MM.1S (cell line): ENCODE measurements around the gene PTPRA.

Source experiments
- DNase-seq: peaks from one replicate; pipeline ENCODE4 v3.0.0-alpha.2; 2015
- H2AFZ ChIP-seq: fragments of 300-600 bp; sonication (generic); 2 replicates; pipeline ENCODE4 v1.6.0; 2016; ENCODE audit warnings: antibody characterized with exemption, low read length
- H3F3A ChIP-seq: fragments of 300-600 bp; sonication (generic); 2 replicates; pipeline ENCODE4 v1.6.1; 2016; ENCODE audit warnings: mild to moderate bottlenecking, antibody characterized with exemption, low read length, moderate library complexity, mixed read lengths; ENCODE audit not compliant: insufficient read depth
- H3K27ac ChIP-seq: fragments of 300-600 bp; sonication (generic); 2 replicates; pipeline ENCODE4 v1.5.1; 2016; ENCODE audit warnings: mild to moderate bottlenecking, low read length
- H3K27me3 ChIP-seq: fragments of 300-600 bp; sonication (generic); replicated peaks from 2 replicates; pipeline ENCODE4 v1.6.0; 2016; ENCODE audit warnings: low read length; ENCODE audit not compliant: insufficient read depth
- H3K36me3 ChIP-seq: fragments of 300-600 bp; sonication (generic); replicated peaks from 2 replicates; pipeline ENCODE4 v1.6.1; 2016; ENCODE audit warnings: mild to moderate bottlenecking, low read length, mixed read lengths; ENCODE audit not compliant: insufficient read depth
- H3K4me1 ChIP-seq: fragments of 300-600 bp; sonication (generic); 2 replicates; pipeline ENCODE4 v1.6.1; 2016; ENCODE audit warnings: low read length, mixed read lengths
- H3K4me2 ChIP-seq: fragments of 300-600 bp; sonication (generic); 2 replicates; pipeline ENCODE4 v1.6.0; 2016; ENCODE audit warnings: low read depth, low read length
- H3K4me3 ChIP-seq: fragments of 300-600 bp; sonication (generic); 2 replicates; pipeline ENCODE4 v1.5.1; 2016; ENCODE audit warnings: low read length, mixed read lengths
- H3K79me2 ChIP-seq: fragments of 300-600 bp; sonication (generic); 2 replicates; pipeline ENCODE4 v1.6.1; 2016; ENCODE audit warnings: mixed run types, low read length, mixed read lengths
- H3K9ac ChIP-seq: fragments of 300-600 bp; sonication (generic); 2 replicates; pipeline ENCODE4 v1.6.1; 2016; ENCODE audit warnings: low read length, mixed read lengths
- H3K9me2 ChIP-seq: fragments of 300-600 bp; sonication (generic); replicated peaks from 2 replicates; pipeline ENCODE4 v1.6.1; 2016; ENCODE audit warnings: mild to moderate bottlenecking, low read length, mixed read lengths; ENCODE audit not compliant: insufficient read depth
- H3K9me3 ChIP-seq: fragments of 300-600 bp; sonication (generic); replicated peaks from 2 replicates; pipeline ENCODE4 v1.6.1; 2016; ENCODE audit warnings: mild to moderate bottlenecking, low read length, mixed read lengths; ENCODE audit not compliant: insufficient read depth
- H4K20me1 ChIP-seq: fragments of 300-600 bp; sonication (generic); 2 replicates; pipeline ENCODE4 v1.6.1; 2016; ENCODE audit warnings: mild to moderate bottlenecking, low read length, moderate library complexity, mixed read lengths; ENCODE audit not compliant: insufficient read depth
- EZH2 ChIP-seq: fragments of 300-600 bp; sonication (generic); optimal IDR thresholded peaks from 2 replicates; pipeline ENCODE3; 2017; ENCODE audit warnings: low read depth, mild to moderate bottlenecking, antibody characterized with exemption, low read length, mixed read lengths
- EZH2phosphoT487 ChIP-seq: fragments of 300-600 bp; sonication (generic); IDR thresholded peaks from 2 replicates; pipeline ENCODE4 v1.6.1; 2018; ENCODE audit warnings: antibody characterized with exemption, low read length
- TF ChIP-seq, protein P1 (sequence below): fragments of 300-600 bp; sonication (generic); IDR thresholded peaks from 2 replicates; pipeline ENCODE4 v1.5.1; 2016; ENCODE audit warnings: antibody characterized with exemption, low read length, mixed read lengths

Gene PTPRA

DNA sequence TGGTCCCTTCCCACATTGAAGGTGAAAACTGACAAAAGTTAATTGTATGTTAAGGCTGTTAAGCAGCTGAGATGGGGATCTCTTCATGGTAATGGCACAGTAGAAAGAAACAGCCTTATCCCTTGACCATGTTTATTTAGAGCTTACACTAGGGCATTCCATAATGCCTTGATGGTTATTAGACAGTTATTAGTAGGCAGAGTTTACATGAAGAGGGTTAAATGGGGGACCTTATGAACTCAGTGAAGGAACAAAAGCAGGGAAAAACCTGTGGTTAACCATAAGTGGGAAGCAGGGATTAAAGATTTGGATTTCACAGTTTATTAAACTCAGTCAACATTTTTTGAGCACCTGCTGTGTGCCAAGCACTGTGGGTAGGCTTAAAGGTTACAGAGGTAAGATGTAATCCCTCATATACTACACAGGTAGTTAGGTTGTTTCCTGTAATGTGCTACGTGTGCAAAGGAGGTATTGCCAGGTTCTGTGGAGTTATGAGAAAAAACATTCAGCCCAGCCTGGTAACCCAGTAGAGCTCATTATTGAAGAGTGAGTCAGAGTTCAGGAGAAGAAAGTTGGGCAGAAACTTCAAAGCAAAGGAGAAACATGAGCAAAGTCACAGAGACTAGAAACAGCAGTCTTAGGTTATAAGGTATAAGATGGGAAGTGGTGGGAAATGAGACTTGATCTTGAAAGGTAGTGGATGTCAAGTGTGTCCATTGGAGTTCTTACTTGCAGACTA is 137.9 kb downstream of the PTPRA start:
- H3K4me2 ChIP-seq, result no peak overlapping the region
- H3K9me2 ChIP-seq, result no peaks in the 10 kb centered on the region
- no peaks in the 10 kb centered on the region for H3F3A ChIP-seq
- H2AFZ ChIP-seq, result no peak overlapping the region
- H3K36me3 ChIP-seq, result peaks cover 4% of the 10 kb centered on the region; the same call in 1 of the 2 replicates
- no peak overlapping the region for H3K9ac ChIP-seq
- no peaks in the 10 kb centered on the region for H3K27me3 ChIP-seq
- H3K4me1 ChIP-seq, result no peaks in the 10 kb centered on the region
- TF ChIP-seq EZH2 (no peak), EZH2phosphoT487 (no peak)
- TF ChIP-seq, protein P1, sequence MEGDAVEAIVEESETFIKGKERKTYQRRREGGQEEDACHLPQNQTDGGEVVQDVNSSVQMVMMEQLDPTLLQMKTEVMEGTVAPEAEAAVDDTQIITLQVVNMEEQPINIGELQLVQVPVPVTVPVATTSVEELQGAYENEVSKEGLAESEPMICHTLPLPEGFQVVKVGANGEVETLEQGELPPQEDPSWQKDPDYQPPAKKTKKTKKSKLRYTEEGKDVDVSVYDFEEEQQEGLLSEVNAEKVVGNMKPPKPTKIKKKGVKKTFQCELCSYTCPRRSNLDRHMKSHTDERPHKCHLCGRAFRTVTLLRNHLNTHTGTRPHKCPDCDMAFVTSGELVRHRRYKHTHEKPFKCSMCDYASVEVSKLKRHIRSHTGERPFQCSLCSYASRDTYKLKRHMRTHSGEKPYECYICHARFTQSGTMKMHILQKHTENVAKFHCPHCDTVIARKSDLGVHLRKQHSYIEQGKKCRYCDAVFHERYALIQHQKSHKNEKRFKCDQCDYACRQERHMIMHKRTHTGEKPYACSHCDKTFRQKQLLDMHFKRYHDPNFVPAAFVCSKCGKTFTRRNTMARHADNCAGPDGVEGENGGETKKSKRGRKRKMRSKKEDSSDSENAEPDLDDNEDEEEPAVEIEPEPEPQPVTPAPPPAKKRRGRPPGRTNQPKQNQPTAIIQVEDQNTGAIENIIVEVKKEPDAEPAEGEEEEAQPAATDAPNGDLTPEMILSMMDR, result no peak
- H4K20me1 ChIP-seq, result no peaks in the 10 kb centered on the region
- H3K9me3 ChIP-seq, result no peaks in the 10 kb centered on the region
- no peak overlapping the region for H3K4me3 ChIP-seq
- DNase-seq, result no peak
- no peaks in the 10 kb centered on the region for H3K79me2 ChIP-seq
- H3K27ac ChIP-seq, result no peak overlapping the region

DNA sequence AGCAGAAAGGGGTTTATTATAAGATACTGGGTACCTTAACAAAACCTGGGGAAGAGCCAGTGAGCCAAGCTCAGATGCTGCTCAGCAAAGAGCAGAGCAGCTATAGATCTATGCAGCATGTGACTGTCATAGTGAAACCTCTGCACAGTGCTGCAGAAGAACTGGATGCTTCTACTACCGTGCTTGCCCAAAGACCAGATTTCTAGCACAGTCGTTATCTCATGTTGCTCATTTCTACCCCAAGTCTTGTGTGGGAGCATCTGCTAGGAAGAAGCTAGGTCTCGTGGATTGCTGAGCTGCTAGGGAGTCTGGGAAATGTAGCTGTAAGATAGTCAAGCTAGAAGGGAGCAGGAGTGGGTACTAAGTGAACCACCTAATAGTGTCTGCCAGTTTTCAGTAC is 138.5 kb downstream of the PTPRA start:
- no peak overlapping the region for H3K9ac ChIP-seq
- no peak overlapping the region for H3K27ac ChIP-seq
- H3K79me2 ChIP-seq, result no peaks in the 10 kb centered on the region
- H3K4me1 ChIP-seq, result no peaks in the 10 kb centered on the region
- no peak for DNase-seq
- H3K36me3 ChIP-seq, result peaks cover 4% of the 10 kb centered on the region; the same call in 1 of the 2 replicates
- H3K9me2 ChIP-seq, result no peaks in the 10 kb centered on the region
- H3K4me3 ChIP-seq, result no peak overlapping the region
- no peaks in the 10 kb centered on the region for H3K27me3 ChIP-seq
- no peak overlapping the region for H2AFZ ChIP-seq
- H3K9me3 ChIP-seq, result no peaks in the 10 kb centered on the region
- TF ChIP-seq, protein P1, result no peak
- TF ChIP-seq EZH2 (no peak), EZH2phosphoT487 (no peak)
- no peak overlapping the region for H3K4me2 ChIP-seq
- H3F3A ChIP-seq, result no peaks in the 10 kb centered on the region
- H4K20me1 ChIP-seq, result no peaks in the 10 kb centered on the region

DNA sequence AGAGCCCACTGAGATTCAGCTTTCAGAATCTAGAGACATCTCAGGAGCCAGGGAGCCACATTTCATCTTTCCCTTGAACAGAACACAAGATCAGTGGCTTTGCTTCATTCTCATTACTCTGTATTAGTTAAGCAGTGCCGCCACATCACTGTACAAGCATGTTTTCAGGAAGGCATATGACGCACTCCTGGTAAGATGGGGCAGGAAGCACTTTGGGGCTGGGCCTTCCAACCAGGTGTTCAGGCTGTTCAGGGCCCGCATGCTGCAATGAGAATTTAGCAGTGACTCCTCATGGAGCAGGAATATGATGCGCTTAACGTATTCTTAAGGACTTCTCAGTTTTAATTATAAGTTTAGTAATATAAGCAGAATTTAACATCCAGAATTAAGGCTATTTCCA is 140.5 kb downstream of the PTPRA start:
- Histone ChIP-seq H3K4me1 (no peaks in the 10 kb centered on the region), H3K9me2 (no peaks in the 10 kb centered on the region), H3K4me2 (no peak overlapping the region), H3K36me3 (no peaks in the 10 kb centered on the region), H3K9ac (no peak overlapping the region), H3K9me3 (no peaks in the 10 kb centered on the region), H3F3A (no peaks in the 10 kb centered on the region), H3K27ac (no peak overlapping the region), H3K79me2 (no peaks in the 10 kb centered on the region), H2AFZ (no peak overlapping the region), H3K4me3 (no peak overlapping the region), H3K27me3 (no peaks in the 10 kb centered on the region), H4K20me1 (no peaks in the 10 kb centered on the region)
- TF ChIP-seq EZH2phosphoT487 (no peak), EZH2 (no peak)
- TF ChIP-seq, protein P1, result no peak
- DNase-seq, result no peak
